Left ventricle myocardium superior (tissue), 1 donor: Measurements from ENCODE around the gene RTKN2. TPM values are rescaled to one million over a fixed set of nuclear protein-coding genes. Genes with fewer than 3 reads are reported as not detected.

Source experiments
- ATAC-seq: fragments of 200-7000 bp; cut with Tn5 transposase; one replicate; pipeline ENCODE4 v1.9.1; 2020; ENCODE audit warnings: mild to moderate bottlenecking, moderate library complexity
- DNase-seq: peaks from one replicate; pipeline ENCODE4 v3.0.0-alpha.2; 2020
- intact Hi-C: fragments of 100-400 bp; cut with micrococcal nuclease; formaldehyde crosslinking; loops from one replicate; pipeline ENCODE4 v1.11.0; 2022
- total RNA-seq: library from RNA; stranded (reverse); fragmentation: NEBNext Ultra II Directional; extraction: Animal tissue kit (Norgen Biotek cat#: 25700); gene quantifications from one replicate; pipeline ENCODE4 v1.2.1, GENCODE V29; 2021
- donor health status: DM: no; HTN: yes; CAD: no; lungs with severe emphysema.

Gene RTKN2
- total RNA-seq, 1 donor from 2014 or later = not detected

GRCh38 chr10:62153191-62153590, 115.5 kb downstream of the RTKN2 start:
- no peak for ATAC-seq

GRCh38 chr10:62149621-62150020, 119.0 kb downstream of the RTKN2 start:
- DNase-seq (no peak), ATAC-seq (no peak)
- intact Hi-C loops = no loop called here

More at GRCh38 chr10:62153191-62153590, 115.5 kb downstream of the RTKN2 start:
- DNase-seq = no peak
- intact Hi-C loops = no loop called here

- intact Hi-C loops = no loop called here
- ATAC-seq (no peak), DNase-seq (no peak)
These were observed 120.5 kb downstream of the RTKN2 start for GRCh38 chr10:62148155-62148554.

- DNase-seq = no peak
- no peak for ATAC-seq
- intact Hi-C loops = no loop called here
These were observed 121.2 kb downstream of the RTKN2 start for GRCh38 chr10:62147425-62147824.

GRCh38 chr10:62136931-62137330, 131.7 kb downstream of the RTKN2 start:
- ATAC-seq (no peak), DNase-seq (no peak)
- intact Hi-C loops = no loop called here

GRCh38 chr10:62133618-62134017, 135.0 kb downstream of the RTKN2 start:
- intact Hi-C loops = no loop called here
- no peak for ATAC-seq
- DNase-seq = no peak

Other genes starting within 250 kb of the RTKN2 start
- not detected for gene ZNF365, start 105.5 kb upstream of the RTKN2 start, total RNA-seq